GM21447 (cell line): ENCODE results near the gene SH3PXD2B.
"Not testable (repeated sequence)": the region's sequence is repeated elsewhere in the genome, so short reads cannot be mapped to it uniquely, and the experiment has no call there.

Experiments
- ATAC-seq: cut with Tn5 transposase; IDR thresholded peaks from one replicate; pipeline ENCODE4 v1.9.1; 2021; ENCODE audit not compliant: unreplicated experiment

SH3PXD2B gene

DNA sequence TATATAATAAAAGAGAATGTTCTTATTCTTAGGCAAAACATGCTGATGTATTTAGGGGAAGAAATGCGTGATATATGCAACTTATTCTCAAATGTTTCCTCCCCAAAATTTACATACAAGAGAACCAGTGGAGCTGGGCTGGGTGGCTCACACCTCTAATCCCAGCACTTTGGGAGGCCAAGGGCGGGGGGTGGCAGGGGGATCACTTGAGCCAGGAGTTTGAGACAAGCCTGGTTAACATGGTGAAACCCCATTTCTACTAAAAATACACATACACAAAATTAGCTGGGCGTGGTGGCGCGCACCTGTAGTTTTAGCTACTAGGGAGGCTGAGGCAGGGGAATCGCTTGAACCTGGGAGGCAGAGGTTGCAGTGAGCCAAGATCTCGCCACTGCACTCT, 143.3 kb downstream of the SH3PXD2B start:
- no peak for ATAC-seq

- ATAC-seq, result no peak
Measured at GRCh38 chr5:172305380-172305779, 148.9 kb downstream of the SH3PXD2B start.

DNA sequence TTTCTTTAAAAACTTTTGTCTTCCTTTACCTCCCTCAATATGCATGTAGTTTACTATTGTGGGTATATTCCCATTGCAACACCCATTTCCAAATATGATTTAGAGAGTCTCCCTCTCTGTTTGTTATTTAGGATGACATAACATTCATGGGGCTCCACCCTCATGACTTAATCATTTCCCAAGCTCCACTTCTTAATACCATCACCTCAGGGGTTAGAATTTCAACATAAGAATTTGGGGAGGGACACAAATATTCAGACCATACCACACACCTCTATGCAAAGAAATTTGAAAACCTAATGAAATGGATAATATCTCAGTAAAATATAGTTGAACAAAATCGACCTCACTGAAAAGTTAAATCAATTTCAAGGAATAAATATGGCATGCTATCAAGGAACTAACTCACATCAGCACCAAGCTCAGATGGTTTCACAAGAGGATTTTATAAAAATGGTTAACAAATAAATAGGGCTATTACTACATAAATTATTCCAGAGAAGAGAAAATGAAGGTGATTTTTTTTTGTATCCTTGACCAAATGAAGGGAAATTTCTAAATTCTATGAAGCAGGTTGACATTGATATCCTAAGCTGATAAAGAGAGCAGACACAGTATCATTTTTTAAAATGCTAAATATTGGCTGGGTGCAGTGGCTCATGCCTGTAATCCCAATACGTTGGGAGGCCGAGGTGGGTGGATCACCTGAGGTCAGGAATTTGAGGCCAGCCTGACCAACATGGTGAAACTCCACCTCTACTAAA, 150.6 kb downstream of the SH3PXD2B start:
- ATAC-seq, result no peak

GRCh38 chr5:172303162-172303561, 151.2 kb downstream of the SH3PXD2B start:
- no peak for ATAC-seq

- ATAC-seq, result no peak
Measured at GRCh38 chr5:172302047-172302710, 152.1 kb downstream of the SH3PXD2B start.

DNA sequence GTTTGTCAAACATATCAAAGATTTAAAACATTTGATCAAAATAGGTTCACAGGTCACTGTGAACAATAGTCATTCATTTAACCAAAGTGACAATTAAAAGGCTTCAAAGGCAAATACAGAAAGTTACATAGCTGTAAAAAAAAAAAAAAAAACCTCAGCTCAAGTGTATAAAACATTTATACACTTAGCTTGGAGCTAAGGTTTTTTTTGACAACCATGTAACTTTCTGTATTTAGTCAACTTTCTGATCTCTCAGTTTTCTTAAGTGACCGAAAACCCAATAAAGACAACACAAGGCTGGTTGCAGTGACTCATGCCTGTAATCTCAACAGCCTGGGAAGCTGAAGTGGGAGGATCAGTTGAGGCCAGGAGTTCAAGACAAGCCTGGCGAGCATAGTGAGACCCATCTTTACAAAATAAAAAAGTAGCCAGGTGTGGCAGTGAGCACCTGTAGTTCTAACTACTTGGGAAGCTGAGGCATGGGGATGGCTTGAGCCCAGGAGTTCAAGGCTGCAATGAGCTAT, 154.3 kb downstream of the SH3PXD2B start:
- no peak for ATAC-seq

GRCh38 chr5:172294831-172295230, 159.5 kb downstream of the SH3PXD2B start:
- no peak for ATAC-seq

- ATAC-seq, result no peak
Measured at GRCh38 chr5:172293745-172294342, 160.5 kb downstream of the SH3PXD2B start.

DNA sequence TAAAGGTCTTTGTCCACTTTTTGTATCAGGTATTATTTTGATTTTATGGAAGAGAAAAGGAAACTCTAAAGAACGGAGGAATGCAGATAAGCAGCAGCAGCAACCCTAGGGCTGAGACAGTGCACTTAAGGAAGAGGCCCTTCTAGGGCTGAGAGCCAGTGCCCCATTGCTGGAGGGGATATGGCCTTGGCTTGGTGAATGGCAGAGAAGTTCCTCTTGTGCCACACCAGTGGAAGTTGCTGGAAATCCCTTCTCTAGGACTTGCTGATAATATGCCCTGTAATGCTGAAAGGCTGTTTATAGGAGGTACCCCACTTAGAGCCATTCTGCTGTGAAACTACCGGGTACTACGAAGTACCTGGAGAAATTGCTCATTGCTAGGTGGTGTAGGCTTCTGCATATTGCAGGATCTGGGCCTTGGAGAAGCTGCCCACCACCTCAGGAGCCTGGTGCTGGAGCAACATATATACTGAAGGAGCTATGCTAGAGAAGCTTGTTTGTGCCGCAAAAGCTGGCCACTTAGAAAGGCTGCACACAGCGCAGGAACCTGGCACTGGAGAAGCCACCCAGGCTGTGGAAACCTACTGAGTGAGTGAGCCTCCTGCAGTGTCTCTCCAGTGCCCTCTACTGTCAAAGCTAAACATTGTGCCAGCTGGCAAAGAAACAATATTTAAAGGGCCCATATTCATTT, 161.1 kb downstream of the SH3PXD2B start:
- ATAC-seq, result peak; percentile 95

GRCh38 chr5:172291837-172292236, 162.5 kb downstream of the SH3PXD2B start:
- not testable (repeated sequence) for ATAC-seq

GRCh38 chr5:172288465-172288864, 165.9 kb downstream of the SH3PXD2B start:
- no peak for ATAC-seq

DNA sequence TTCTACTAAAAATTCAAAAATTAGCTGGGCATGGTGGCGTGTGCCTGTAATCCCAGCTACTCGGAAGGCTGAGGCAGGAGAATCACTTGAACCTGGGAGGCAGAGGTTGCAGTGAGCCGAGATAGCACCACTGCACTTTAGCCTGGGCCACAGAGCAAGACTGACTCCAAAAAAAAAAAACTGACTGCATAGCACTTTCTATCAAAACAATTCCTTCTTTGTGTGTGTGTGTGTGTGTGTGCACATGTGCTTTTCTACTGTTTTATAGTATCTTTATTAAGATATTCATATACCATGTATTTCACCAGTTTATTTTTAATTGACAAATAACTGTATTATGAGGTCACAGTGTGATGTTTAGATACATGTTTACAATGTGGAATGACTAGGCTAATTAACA, 167.2 kb downstream of the SH3PXD2B start:
- ATAC-seq, result not testable (repeated sequence)

DNA sequence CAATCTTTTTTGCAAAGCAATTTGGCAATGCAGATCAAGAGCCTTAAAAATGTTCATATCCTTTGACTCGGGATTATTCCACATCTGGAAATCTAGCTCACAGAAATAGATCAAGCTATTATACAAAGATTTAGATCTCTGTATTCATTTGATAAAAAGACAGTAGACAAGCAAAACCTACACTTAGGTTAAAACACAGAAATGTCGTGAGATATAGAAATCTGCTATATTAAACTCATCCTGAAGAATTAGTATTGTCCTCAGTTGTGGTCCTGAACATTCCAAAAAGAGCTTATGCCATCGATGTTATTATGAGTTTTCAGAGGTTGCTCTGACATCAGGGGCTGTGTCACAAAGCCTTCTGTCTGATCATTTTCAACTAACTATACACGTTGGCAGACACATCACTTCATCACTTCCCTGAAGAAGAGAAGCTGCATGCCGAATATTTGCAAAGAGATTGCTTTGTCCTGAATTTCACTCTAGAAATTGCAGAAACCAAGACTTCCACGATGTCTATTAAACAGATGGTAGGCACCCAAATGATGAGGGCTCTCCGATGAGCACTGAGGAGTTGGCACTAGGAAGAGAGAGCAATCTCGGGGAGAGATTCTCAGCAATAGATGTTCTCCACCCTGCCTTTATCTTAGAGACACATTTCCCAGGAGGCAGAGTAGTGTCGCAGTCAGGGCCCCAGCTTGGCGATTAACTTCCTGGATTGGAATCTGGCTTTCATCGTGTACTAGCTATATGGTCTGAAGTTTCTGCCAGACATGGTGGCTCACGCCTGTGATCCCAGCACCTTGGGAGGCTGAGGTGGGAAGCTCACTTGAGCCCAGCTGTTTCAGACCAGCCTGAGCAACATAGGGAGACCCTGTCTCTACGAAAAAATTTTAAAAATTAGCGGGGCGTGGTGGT, 168.8 kb downstream of the SH3PXD2B start:
- ATAC-seq, result no peak

- ATAC-seq, result no peak
Measured at GRCh38 chr5:172284611-172284980, 169.7 kb downstream of the SH3PXD2B start.

GRCh38 chr5:172283862-172284610, 170.3 kb downstream of the SH3PXD2B start:
- ATAC-seq, result peak; percentile 74

- ATAC-seq, result peak; percentile 87
Measured at GRCh38 chr5:172283020-172283861, 171.1 kb downstream of the SH3PXD2B start, which contains the start of gene UBTD2. Gene UBTD2 (minus strand): TSS chr5:172283764. CDS start chr5:172283665, 99 bp downstream.

- no peak for ATAC-seq
Measured at GRCh38 chr5:172282272-172283019, 171.9 kb downstream of the SH3PXD2B start.

GRCh38 chr5:172281346-172281745, 173.0 kb downstream of the SH3PXD2B start:
- ATAC-seq, result no peak
